Esophagus muscularis mucosa (tissue), 4 donors: ENCODE measurements around the gene HOXA10. TPM values are rescaled to one million over a fixed set of nuclear protein-coding genes. Genes with fewer than 3 reads are reported as not detected.

Source experiments
- DNase-seq: peaks from one replicate; pipeline ENCODE4 v3.0.0-alpha.2; 2017; ENCODE audit errors: extremely low spot score
- H3K27ac ChIP-seq, 4 donors: fragments of 200-600 bp; sonication (generic); replicated peaks in 1 of 4; 1 replicate in 3 of 4; 2 replicates in 1 of 4; pipeline ENCODE4 v1.5.1; 2016 to 2019; ENCODE audit warnings: mild to moderate bottlenecking in 1 of 4
- H3K27me3 ChIP-seq, 4 donors: fragments of 200-600 bp; sonication (generic); one replicate each; pipeline versions ENCODE4 v1.5.1 to v1.6.0; 2016 to 2019
- H3K36me3 ChIP-seq, 4 donors: fragments of 200-600 bp; sonication (generic); one replicate each; pipeline ENCODE4 v1.5.1; 2016 to 2019
- H3K4me1 ChIP-seq, 4 donors: fragments of 200-600 bp; sonication (generic); one replicate each; pipeline ENCODE4 v1.5.1; 2016 to 2019
- H3K4me3 ChIP-seq, 4 donors: fragments of 200-600 bp; sonication (generic); 1 replicate in 2 of 4; 2 replicates in 2 of 4; pipeline ENCODE4 v1.5.1; 2016 to 2019; ENCODE audit warnings: mild to moderate bottlenecking in 4 of 4, moderate library complexity in 1 of 4
- H3K9me3 ChIP-seq, 4 donors: fragments of 200-600 bp; sonication (generic); 1 replicate in 3 of 4; 2 replicates in 1 of 4; pipeline ENCODE4 v1.5.1; 2016 to 2019
- EP300 ChIP-seq: sonication (generic); formaldehyde crosslinking; IDR thresholded peaks from one replicate; pipeline ENCODE4 v1.6.1; 2017; ENCODE audit warnings: antibody characterized with exemption
- POLR2A ChIP-seq: fragments of 450-650 bp; IDR thresholded peaks from one replicate; pipeline ENCODE4 v1.6.1; 2017; ENCODE audit warnings: antibody characterized with exemption, moderate library complexity, mild to moderate bottlenecking, low read depth
- POLR2AphosphoS5 ChIP-seq, 2 donors: sonication (generic); formaldehyde crosslinking; IDR thresholded peaks; one replicate each; pipeline ENCODE4 v1.6.1; 2017; ENCODE audit warnings: antibody characterized with exemption in 2 of 2
- WGBS: methylation state at CpG from one replicate; pipeline ENCODE4 v1.1.5; 2018; 5-methylcytosine and 5-hydroxymethylcytosine counted together
- intact Hi-C: fragments of 100-400 bp; cut with DNase I; formaldehyde crosslinking; loops from one replicate; pipeline ENCODE4 v1.15.1; 2023
- total RNA-seq, 4 donors: library from RNA; depleted of rRNA; stranded (reverse); fragments of >200 nt; gene quantifications; one replicate each; pipeline versions ENCODE4 v1.1.0 to v1.2.1, GENCODE V29; 2016
- TF ChIP-seq, protein P1 (sequence below), 3 experiments: fragments of 200-600 bp in 2 of 3; fragments of 450-650 bp in 1 of 3; sonication (generic) in 2 of 3; IDR thresholded peaks; one replicate each; pipeline ENCODE4 v1.5.1; 2017 to 2019; ENCODE audit warnings: antibody characterized with exemption in 3 of 3, mild to moderate bottlenecking in 2 of 3, moderate library complexity in 1 of 3

Gene HOXA10
- total RNA-seq, 4 donors from 2014 or later, result not detected

DNA sequence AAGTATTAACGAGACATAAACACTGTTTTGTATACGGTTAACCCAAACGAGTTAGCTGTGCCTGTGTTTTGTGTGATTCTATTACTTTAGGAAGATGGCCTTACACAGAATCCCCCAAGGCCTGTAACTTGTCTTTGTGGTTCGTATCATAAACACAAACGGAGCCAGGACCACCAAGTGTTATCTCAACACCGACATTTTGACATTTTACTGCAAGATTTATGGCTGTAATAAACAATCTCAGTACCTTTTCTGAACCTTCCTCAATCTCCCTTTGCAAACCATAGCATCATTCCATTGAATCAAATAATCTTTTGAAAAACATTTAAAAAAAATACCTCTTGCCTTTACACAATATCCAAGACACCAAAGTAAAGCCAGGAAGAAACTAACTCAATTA, 41.1 kb downstream of the HOXA10 start:
- no peak for DNase-seq
- Histone ChIP-seq H3K4me1 (peaks cover 0 to 85% (median 82%) of the 10 kb centered on the region in 4 donors), H3K9me3 (no peaks in the 10 kb centered on the region), H3K27ac (peak overlapping the region; percentile 96 to 99 (median 99)), H3K27me3 (no peaks in the 10 kb centered on the region), H3K36me3 (no peaks in the 10 kb centered on the region), H3K4me3 (no peak overlapping the region)
- WGBS, result 51% methylated on average over 6 of the region's 6 CpGs
- intact Hi-C loops, result no loop called here
- no peak for TF ChIP-seq POLR2AphosphoS5 (IDR thresholded peaks at IDR 0.05)
- no peak for TF ChIP-seq EP300
- TF ChIP-seq, protein P1, sequence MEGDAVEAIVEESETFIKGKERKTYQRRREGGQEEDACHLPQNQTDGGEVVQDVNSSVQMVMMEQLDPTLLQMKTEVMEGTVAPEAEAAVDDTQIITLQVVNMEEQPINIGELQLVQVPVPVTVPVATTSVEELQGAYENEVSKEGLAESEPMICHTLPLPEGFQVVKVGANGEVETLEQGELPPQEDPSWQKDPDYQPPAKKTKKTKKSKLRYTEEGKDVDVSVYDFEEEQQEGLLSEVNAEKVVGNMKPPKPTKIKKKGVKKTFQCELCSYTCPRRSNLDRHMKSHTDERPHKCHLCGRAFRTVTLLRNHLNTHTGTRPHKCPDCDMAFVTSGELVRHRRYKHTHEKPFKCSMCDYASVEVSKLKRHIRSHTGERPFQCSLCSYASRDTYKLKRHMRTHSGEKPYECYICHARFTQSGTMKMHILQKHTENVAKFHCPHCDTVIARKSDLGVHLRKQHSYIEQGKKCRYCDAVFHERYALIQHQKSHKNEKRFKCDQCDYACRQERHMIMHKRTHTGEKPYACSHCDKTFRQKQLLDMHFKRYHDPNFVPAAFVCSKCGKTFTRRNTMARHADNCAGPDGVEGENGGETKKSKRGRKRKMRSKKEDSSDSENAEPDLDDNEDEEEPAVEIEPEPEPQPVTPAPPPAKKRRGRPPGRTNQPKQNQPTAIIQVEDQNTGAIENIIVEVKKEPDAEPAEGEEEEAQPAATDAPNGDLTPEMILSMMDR (IDR thresholded peaks at IDR 0.05), result no peak
- no peak for TF ChIP-seq POLR2A

GRCh38 chr7:27132214-27132613, 41.9 kb downstream of the HOXA10 start:
- TF ChIP-seq POLR2A (no peak), POLR2AphosphoS5 (IDR thresholded peaks at IDR 0.05) (peak in 1 of 2 donors; percentile 9)
- Histone ChIP-seq H3K4me1 (peaks cover 0 to 85% (median 82%) of the 10 kb centered on the region in 4 donors), H3K4me3 (peak overlapping the region in 1 of 4 donors; percentile 88), H3K27ac (peak overlapping the region; percentile 96 to 100 (median 99)), H3K9me3 (no peaks in the 10 kb centered on the region), H3K27me3 (no peaks in the 10 kb centered on the region), H3K36me3 (no peaks in the 10 kb centered on the region)
- WGBS, result 51% methylated on average over 2 of the region's 2 CpGs
- DNase-seq, result no peak
- intact Hi-C loops, result no loop called here

- DNase-seq, result no peak
- H3K27me3 ChIP-seq, result no peaks in the 10 kb centered on the region
- H3K9me3 ChIP-seq, result no peaks in the 10 kb centered on the region
- intact Hi-C loops, result no loop called here
- WGBS, result 36% methylated on average over 12 of the region's 12 CpGs
- H3K4me3 ChIP-seq, result peak overlapping the region; percentile 81 to 94 (median 89)
- peak overlapping the region; percentile 96 to 100 (median 99) for H3K27ac ChIP-seq
- H3K4me1 ChIP-seq, result peaks cover 0 to 85% (median 82%) of the 10 kb centered on the region in 4 donors
- TF ChIP-seq POLR2AphosphoS5 (IDR thresholded peaks at IDR 0.05), result no peak
- no peaks in the 10 kb centered on the region for H3K36me3 ChIP-seq
Observed at GRCh38 chr7:27131390-27131819, 42.7 kb downstream of the HOXA10 start.

DNA sequence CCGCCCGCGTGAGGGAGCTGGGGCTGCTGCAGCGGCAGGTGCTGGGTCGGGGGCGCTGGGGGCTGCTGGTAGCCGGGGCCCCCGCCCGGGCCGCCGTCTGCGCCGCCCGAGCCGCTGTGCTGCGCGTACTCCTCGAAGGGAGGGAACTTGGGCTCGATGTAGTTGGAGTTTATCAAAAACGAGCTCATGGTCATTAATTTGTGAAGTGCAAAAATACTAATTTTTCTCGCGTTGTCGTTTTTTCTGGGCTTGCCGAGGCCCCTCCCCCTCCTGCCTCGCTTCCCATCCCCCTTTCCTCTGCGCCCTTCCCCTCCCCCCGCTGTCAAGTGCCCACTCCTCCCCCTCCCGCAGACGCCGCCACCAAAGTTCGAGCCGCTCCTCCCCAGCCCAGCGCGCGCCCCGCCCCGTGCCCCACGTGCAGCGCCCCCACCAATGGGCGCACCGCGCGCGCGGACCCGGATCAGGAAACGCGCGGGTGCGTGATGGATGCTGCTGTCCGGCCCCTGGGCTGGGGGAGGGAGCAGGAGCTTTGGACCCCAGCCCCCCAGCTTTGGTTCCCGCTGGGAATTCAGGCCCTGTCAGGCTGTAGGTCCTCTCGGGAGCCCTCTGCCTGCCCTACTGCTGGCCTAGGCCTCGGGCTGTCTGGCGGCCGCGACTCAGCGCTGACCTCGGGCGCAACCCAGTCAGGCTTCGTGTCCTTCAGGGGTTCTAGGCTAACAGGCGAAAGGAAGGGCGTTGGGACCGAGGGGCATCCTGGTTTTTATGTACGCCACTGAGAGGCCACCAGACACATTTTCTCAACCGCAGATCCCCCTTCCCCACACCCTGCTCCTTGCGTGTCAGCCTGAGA, 43.4 kb downstream of the HOXA10 start, which contains the start of gene HOXA4:
HOXA4 (minus strand) TSS at position 218 of the 850 bp plus-strand sequence; CDS start at position 194, 24 bp downstream.
- TF ChIP-seq POLR2AphosphoS5 (IDR thresholded peaks at IDR 0.05) (peak; percentile 98), POLR2A (peak; percentile 91)
- TF ChIP-seq, protein P1 (IDR thresholded peaks at IDR 0.05), result no peak
- H3K4me3 ChIP-seq, result peak within 1 kb of the TSS; percentile 81 to 94 (median 89)
- H3K4me1 ChIP-seq, result peaks cover under 1 to 85% (median 83%) of the 10 kb centered on the region in 4 donors
- H3K27me3 ChIP-seq, result no peaks in the 10 kb centered on the region
- H3K27ac ChIP-seq, result peak within 1 kb of the TSS; percentile 96 to 100 (median 99)
- no peaks in the 10 kb centered on the region for H3K36me3 ChIP-seq
- H3K9me3 ChIP-seq, result no peaks in the 10 kb centered on the region
- DNase-seq, result no peak
- intact Hi-C loops, result no loop called here
- WGBS, result 6% methylated on average over 39 of the region's 67 CpGs

DNA sequence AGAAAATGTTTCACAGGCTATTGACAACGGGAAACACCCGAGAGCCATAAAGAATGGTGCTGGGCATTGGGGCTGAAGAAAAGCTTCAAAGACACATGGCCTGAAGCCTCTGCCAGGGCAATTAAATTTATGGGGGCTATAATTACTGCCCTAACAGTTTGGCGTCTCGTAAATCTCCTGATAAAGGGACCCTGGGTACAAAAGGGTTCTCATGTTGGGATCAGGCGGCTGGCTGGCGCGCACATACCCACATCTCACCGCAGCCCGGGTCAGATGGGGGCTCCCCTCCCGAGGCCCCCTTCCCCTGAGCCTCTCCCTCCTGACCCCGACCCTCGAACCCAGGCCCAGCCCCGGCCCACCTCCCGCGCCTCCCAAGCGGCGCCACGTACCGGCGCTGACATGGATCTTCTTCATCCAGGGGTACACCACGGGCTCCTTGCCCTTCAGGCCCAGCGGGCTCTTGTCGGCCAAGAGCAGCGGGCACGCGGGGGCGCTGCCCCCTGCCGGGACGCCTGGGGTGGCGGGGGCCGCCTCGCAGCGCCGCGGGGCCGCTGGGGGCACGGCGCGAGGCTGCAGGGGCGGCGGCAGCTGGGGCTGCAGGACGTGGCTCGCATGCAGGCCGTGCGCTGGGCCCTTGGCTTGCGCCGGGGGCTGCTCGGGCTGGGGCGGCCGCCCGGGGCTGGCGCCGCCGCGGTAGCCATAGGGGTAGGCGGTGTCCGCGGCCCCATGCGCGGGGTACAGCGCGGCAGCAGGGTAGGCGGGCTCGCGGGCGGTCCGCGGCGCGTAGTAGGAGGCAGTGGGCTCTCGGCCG, 44.2 kb downstream of the HOXA10 start:
- Histone ChIP-seq H3K27ac (peak overlapping the region; percentile 96 to 100 (median 99)), H3K4me3 (peak overlapping the region; percentile 81 to 94 (median 89)), H3K9me3 (no peaks in the 10 kb centered on the region), H3K4me1 (peaks cover 8 to 85% (median 83%) of the 10 kb centered on the region in 4 donors), H3K27me3 (no peaks in the 10 kb centered on the region), H3K36me3 (no peaks in the 10 kb centered on the region)
- TF ChIP-seq POLR2AphosphoS5 (IDR thresholded peaks at IDR 0.05), result peak; percentile 16 to 26
- TF ChIP-seq, protein P1 (IDR thresholded peaks at IDR 0.05), result peak; percentile 37 to 49 (median 41)
- TF ChIP-seq POLR2A, result no peak
- TF ChIP-seq EP300, result no peak
- intact Hi-C loops, result no loop called here
- DNase-seq, result no peak
- 50% methylated on average over 9 of the region's 72 CpGs for WGBS
